ENCODE measurements around the gene EME2. TPM values are rescaled to one million over a fixed set of nuclear protein-coding genes. Genes with fewer than 3 reads are reported as not detected.

The EME2 gene
- total RNA-seq, 1 experiment from 2014 or later, result 36.3 TPM

- POLR2A ChIA-PET, result interaction anchor here (1.1 to 1.4 kb wide), 5 partner anchors 11 to 373 kb away, joined by 4 to 23 read pairs (median 6); partner anchors contain the start of genes EME2, FAHD1, HAGH and MRPS34
- BruUV-seq (replicated peaks), result no TSS peak
- peaks cover 0 to 5% of the 10 kb centered on the region in 2 experiments; a peak in 2 of 4 replicates for H3K36me3 ChIP-seq (ENCODE audit: control insufficient read depth in 1 of 2, insufficient read depth in 2 of 2, low read length in 2 of 2)
- H3K9ac ChIP-seq (ENCODE audit: low read length), result peak within 1 kb of the TSS; percentile 97
- H3K4me3 ChIP-seq (replicated peaks in 1 of 2; ENCODE audit: low read depth in 1 of 2, low read length in 2 of 2), result peak within 1 kb of the TSS; percentile 80 to 88
- intact Hi-C loops (cut with micrococcal nuclease), result loop anchor here (1.0 to 2.0 kb wide), 2 partner anchors 9 to 44 kb away; partner anchors contain the start of genes FAHD1, HAGH and MRPS34
- H3K4me2 ChIP-seq (ENCODE audit: low read length), result peak within 1 kb of the TSS; percentile 97
- H3K27me3 ChIP-seq (ENCODE audit: insufficient read depth, low read length), result no peaks in the 10 kb centered on the region
- CTCF ChIA-PET, result interaction anchor here (0.9 to 1.2 kb wide), 6 partner anchors 8 to 358 kb away, joined by 3 to 13 read pairs (median 5); partner anchors contain the start of genes EME2, MAPK8IP3 and MRPS34
- H3K9me3 ChIP-seq (ENCODE audit: control insufficient read depth in 1 of 2, insufficient read depth in 1 of 2, low read depth in 1 of 2, low read length in 2 of 2), result no peaks in the 10 kb centered on the region
- peak within 1 kb of the TSS; percentile 78 for H3K27ac ChIP-seq (ENCODE audit: low read depth, low read length)
- no peaks in the 10 kb centered on the region for H4K20me1 ChIP-seq (ENCODE audit: insufficient read depth)
- no peak within 1 kb of the TSS for H2AFZ ChIP-seq (ENCODE audit: low read depth, low read length, poor library complexity, severe bottlenecking)
- H3K79me2 ChIP-seq (ENCODE audit: insufficient read depth, low read length), result peaks cover 53% of the 10 kb centered on the region
- peaks cover 0 to 22% of the 10 kb centered on the region in 2 experiments; a peak in 3 of 4 replicates for H3K4me1 ChIP-seq (ENCODE audit: control insufficient read depth in 1 of 2, insufficient read depth in 2 of 2, low read length in 2 of 2)
- ATAC-seq, result peak; percentile 84
- no peaks in the 10 kb centered on the region for H3K9me2 ChIP-seq (ENCODE audit: insufficient read depth)
- RAD21 ChIA-PET (ENCODE audit: low non-redundant PET in 1 of 2, low total read pairs in 2 of 2, uncharacterized antibody in 2 of 2, unreplicated experiment in 2 of 2), result no interaction called here
- peak; percentile 100 for DNase-seq (ENCODE audit: low read depth, low spot score)
- TF ChIP-seq POLR2AphosphoS5 (IDR thresholded peaks at IDR 0.05; ENCODE audit: low read depth, low read length) (peak; percentile 57; the same call in 1 of the 2 replicates), MAX (IDR thresholded peaks at IDR 0.05) (peak; percentile 72; the same call in 1 of the 2 replicates), POLR2A (IDR thresholded peaks at IDR 0.05; ENCODE audit: borderline replicate concordance, extremely low read depth, insufficient read depth, insufficient read length) (no peak), EZH2 (IDR thresholded peaks at IDR 0.05) (no peak), EGR1 (IDR thresholded peaks at IDR 0.05; ENCODE audit: low read depth) (peak; percentile 74), ELF1 (IDR thresholded peaks at IDR 0.05; ENCODE audit: borderline replicate concordance, low read depth) (no peak; the same call in 1 of the 2 replicates), ZFX (IDR thresholded peaks at IDR 0.05) (peak; percentile 63; the same call in 1 of the 2 replicates), CBX3 (IDR thresholded peaks at IDR 0.05; ENCODE audit: low read depth) (no peak), SRF (IDR thresholded peaks at IDR 0.05; ENCODE audit: low read depth) (peak; percentile 92; the same call in 1 of the 2 replicates), EZH2phosphoT487 (IDR thresholded peaks at IDR 0.05; ENCODE audit: borderline replicate concordance) (no peak), SIN3A (IDR thresholded peaks at IDR 0.05; ENCODE audit: low read depth) (peak; percentile 68), FOSL1 (IDR thresholded peaks at IDR 0.05; ENCODE audit: low read depth) (no peak), ATF3 (IDR thresholded peaks at IDR 0.05) (no peak), RAD21 (IDR thresholded peaks at IDR 0.05; ENCODE audit: low read depth) (no peak), SP1 (IDR thresholded peaks at IDR 0.05; ENCODE audit: low read depth) (peak; percentile 100), ZBTB33 (IDR thresholded peaks at IDR 0.05; ENCODE audit: extremely low read depth, insufficient replicate concordance, low read length) (no peak), CEBPB (IDR thresholded peaks at IDR 0.05; ENCODE audit: low read depth) (no peak), JUND (IDR thresholded peaks at IDR 0.05) (no peak), YY1 (IDR thresholded peaks at IDR 0.05; ENCODE audit: extremely low read depth, insufficient replicate concordance, low read depth, low read length) (no peak), ZNF274 (IDR thresholded peaks at IDR 0.05; ENCODE audit: low read depth, low read length) (no peak), TCF7L2 (IDR thresholded peaks at IDR 0.05; ENCODE audit: borderline replicate concordance, extremely low read depth, insufficient read depth, insufficient read length) (no peak)
- TF ChIP-seq, protein P1, sequence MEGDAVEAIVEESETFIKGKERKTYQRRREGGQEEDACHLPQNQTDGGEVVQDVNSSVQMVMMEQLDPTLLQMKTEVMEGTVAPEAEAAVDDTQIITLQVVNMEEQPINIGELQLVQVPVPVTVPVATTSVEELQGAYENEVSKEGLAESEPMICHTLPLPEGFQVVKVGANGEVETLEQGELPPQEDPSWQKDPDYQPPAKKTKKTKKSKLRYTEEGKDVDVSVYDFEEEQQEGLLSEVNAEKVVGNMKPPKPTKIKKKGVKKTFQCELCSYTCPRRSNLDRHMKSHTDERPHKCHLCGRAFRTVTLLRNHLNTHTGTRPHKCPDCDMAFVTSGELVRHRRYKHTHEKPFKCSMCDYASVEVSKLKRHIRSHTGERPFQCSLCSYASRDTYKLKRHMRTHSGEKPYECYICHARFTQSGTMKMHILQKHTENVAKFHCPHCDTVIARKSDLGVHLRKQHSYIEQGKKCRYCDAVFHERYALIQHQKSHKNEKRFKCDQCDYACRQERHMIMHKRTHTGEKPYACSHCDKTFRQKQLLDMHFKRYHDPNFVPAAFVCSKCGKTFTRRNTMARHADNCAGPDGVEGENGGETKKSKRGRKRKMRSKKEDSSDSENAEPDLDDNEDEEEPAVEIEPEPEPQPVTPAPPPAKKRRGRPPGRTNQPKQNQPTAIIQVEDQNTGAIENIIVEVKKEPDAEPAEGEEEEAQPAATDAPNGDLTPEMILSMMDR (IDR thresholded peaks at IDR 0.05 in 2 of 3, conservative IDR thresholded peaks at IDR 0.05 in 1 of 3; ENCODE audit: borderline replicate concordance in 1 of 3, insufficient read depth in 1 of 3, low read depth in 2 of 3, low read length in 2 of 3), result no peak; a peak in 1 of 6 replicates
These were observed 10.0 kb downstream of the EME2 start, which contains the start of the genes NUBP2 and SPSB3 for GRCh38 chr16:1782408-1783264. TSS of gene NUBP2 (plus strand) at chr16:1782960. CDS start at chr16:1783021, 61 bp downstream. TSS of gene SPSB3 (minus strand) at chr16:1782571. CDS start at chr16:1781483, 1,088 bp downstream.
